Neuronal stem cell (in vitro differentiated cells): Measurements from ENCODE around the gene DDX1.

Source experiments
- DNase-seq: peaks from one replicate; pipeline ENCODE4 v3.0.0-alpha.2; 2013; ENCODE audit warnings: low spot score
- H2AFZ ChIP-seq: one replicate; pipeline ENCODE4 v1.6.1; 2013; ENCODE audit warnings: mild to moderate bottlenecking, low read length, inconsistent platforms
- H2AK5ac ChIP-seq: 2 replicates; pipeline ENCODE4 v1.6.1; 2013; ENCODE audit warnings: low read depth, mild to moderate bottlenecking, inconsistent platforms, low read length, moderate library complexity, mixed read lengths
- H2BK120ac ChIP-seq: 2 replicates; pipeline ENCODE4 v1.6.1; 2013; ENCODE audit warnings: low read depth, mild to moderate bottlenecking, inconsistent platforms, low read length, moderate library complexity, mixed read lengths
- H2BK12ac ChIP-seq: one replicate; pipeline ENCODE4 v1.6.1; 2013; ENCODE audit warnings: low read length, inconsistent platforms
- H2BK15ac ChIP-seq: 2 replicates; pipeline ENCODE4 v1.6.1; 2013; ENCODE audit warnings: mild to moderate bottlenecking, low read length, inconsistent platforms, mixed read lengths
- H2BK5ac ChIP-seq: one replicate; pipeline ENCODE4 v1.6.1; 2013; ENCODE audit warnings: inconsistent platforms, mild to moderate bottlenecking, low read length, moderate library complexity
- H3K14ac ChIP-seq: one replicate; pipeline ENCODE4 v1.6.1; 2013; ENCODE audit warnings: low read length, inconsistent platforms
- H3K18ac ChIP-seq: 2 replicates; pipeline ENCODE4 v1.6.1; 2013; ENCODE audit warnings: low read length, inconsistent platforms
- H3K23ac ChIP-seq: 2 replicates; pipeline ENCODE4 v1.6.1; 2013; ENCODE audit warnings: low read depth, mild to moderate bottlenecking, mixed read lengths, low read length, inconsistent platforms; ENCODE audit not compliant: poor library complexity
- H3K27ac ChIP-seq: replicated peaks from 3 replicates; pipeline ENCODE4 v1.5.1; 2013; ENCODE audit warnings: low read length, inconsistent platforms
- H3K27me3 ChIP-seq, 3 experiments: 2 replicates each; pipeline ENCODE4 v1.6.1; 2013; ENCODE audit warnings: low read length in 3 of 3, mild to moderate bottlenecking in 2 of 3, inconsistent platforms in 1 of 3, low read depth in 1 of 3, mixed read lengths in 1 of 3, moderate library complexity in 1 of 3; ENCODE audit not compliant: control insufficient read depth in 3 of 3, insufficient read depth in 3 of 3
- H3K36me3 ChIP-seq, 2 donors: replicated peaks in 1 of 2; 2 replicates each; pipeline ENCODE4 v1.6.1; 2013; ENCODE audit warnings: low read length in 2 of 2; ENCODE audit not compliant: control insufficient read depth in 2 of 2, insufficient read depth in 2 of 2
- H3K4ac ChIP-seq: 2 replicates; pipeline ENCODE4 v1.6.1; 2013; ENCODE audit warnings: inconsistent platforms, mild to moderate bottlenecking, low read length, moderate library complexity
- H3K4me1 ChIP-seq, 2 donors: 1 replicate in 1 of 2; 2 replicates in 1 of 2; pipeline ENCODE4 v1.6.1; 2013; ENCODE audit warnings: low read length in 2 of 2, low read depth in 1 of 2; ENCODE audit not compliant: control insufficient read depth in 2 of 2, insufficient read depth in 1 of 2
- H3K4me2 ChIP-seq: one replicate; pipeline ENCODE4 v1.6.1; 2013; ENCODE audit warnings: mild to moderate bottlenecking, low read length, inconsistent platforms; ENCODE audit not compliant: insufficient read depth, poor library complexity, severe bottlenecking
- H3K4me3 ChIP-seq, 2 donors: 2 replicates each; pipeline ENCODE4 v1.5.1; 2013; ENCODE audit warnings: low read length in 2 of 2, mild to moderate bottlenecking in 2 of 2, inconsistent platforms in 1 of 2, moderate library complexity in 1 of 2
- H3K79me1 ChIP-seq: one replicate; pipeline ENCODE4 v1.6.1; 2013; ENCODE audit warnings: low read depth, mild to moderate bottlenecking, inconsistent platforms, low read length, moderate library complexity
- H3K9ac ChIP-seq: one replicate; pipeline ENCODE4 v1.6.1; 2013; ENCODE audit warnings: mild to moderate bottlenecking, low read depth, low read length, inconsistent platforms; ENCODE audit not compliant: poor library complexity
- H3K9me3 ChIP-seq, 2 donors: replicated peaks in 1 of 2; 2 replicates each; pipeline versions ENCODE3 to v1.6.1; 2013; ENCODE audit warnings: low read length in 2 of 2, mild to moderate bottlenecking in 2 of 2, inconsistent platforms in 1 of 2, low read depth in 1 of 2, mixed read lengths in 1 of 2, moderate library complexity in 1 of 2; ENCODE audit not compliant: control insufficient read depth in 2 of 2, insufficient read depth in 1 of 2
- H4K8ac ChIP-seq: one replicate; pipeline ENCODE4 v1.6.1; 2013; ENCODE audit warnings: low read depth, mild to moderate bottlenecking, inconsistent platforms, low read length, moderate library complexity
- H4K91ac ChIP-seq: one replicate; pipeline ENCODE4 v1.6.1; 2013; ENCODE audit warnings: low read length, low read depth, mild to moderate bottlenecking, inconsistent platforms; ENCODE audit not compliant: poor library complexity
- WGBS, 2 donors: extraction: QIAGEN DNeasy Blood & Tissue Kit; methylation state at CpG; one replicate each; pipeline ENCODE4 v1.1.7; 2013; ENCODE audit warnings: missing lambda C conversion rate in 2 of 2, mixed read lengths in 1 of 2; ENCODE audit not compliant: insufficient read length in 2 of 2, insufficient replicate concordance in 1 of 2; ENCODE audit errors: extremely low coverage in 2 of 2; 5-methylcytosine and 5-hydroxymethylcytosine counted together

Gene DDX1

GRCh38 chr2:15544227-15544626 lies 47.4 kb upstream of the DDX1 start:
- Histone ChIP-seq H3K4ac (no peak overlapping the region), H2BK12ac (no peak overlapping the region), H3K4me1 (peaks cover 0 to 2% of the 10 kb centered on the region in 2 donors), H3K27ac (no peak overlapping the region), H2AFZ (no peak overlapping the region), H2BK15ac (no peak overlapping the region), H3K9me3 (peaks cover 0 to 5% of the 10 kb centered on the region in 2 donors), H4K91ac (no peak overlapping the region), H3K23ac (no peak overlapping the region), H3K27me3 (no peaks in the 10 kb centered on the region), H3K79me1 (no peaks in the 10 kb centered on the region), H3K18ac (no peak overlapping the region), H2BK120ac (no peak overlapping the region), H4K8ac (no peak overlapping the region), H2AK5ac (no peak overlapping the region), H3K4me2 (no peak overlapping the region), H2BK5ac (no peak overlapping the region), H3K14ac (no peak overlapping the region), H3K9ac (no peak overlapping the region), H3K36me3 (peaks cover 3 to 23% of the 10 kb centered on the region in 2 donors), H3K4me3 (no peak overlapping the region)
- DNase-seq: no peak
- WGBS, 2 donors: no CpG with 5 or more reads among the region's 2 CpGs

- Histone ChIP-seq H3K23ac (no peak overlapping the region), H2BK120ac (no peak overlapping the region), H2BK15ac (no peak overlapping the region), H4K91ac (no peak overlapping the region), H3K14ac (no peak overlapping the region), H2AK5ac (no peak overlapping the region), H3K27ac (no peak overlapping the region), H3K27me3 (no peaks in the 10 kb centered on the region), H3K4me1 (peaks cover 0 to 2% of the 10 kb centered on the region in 2 donors), H3K79me1 (no peaks in the 10 kb centered on the region), H3K4me2 (no peak overlapping the region), H3K9me3 (peaks cover 0 to 3% of the 10 kb centered on the region in 2 donors), H2BK5ac (no peak overlapping the region), H3K4ac (no peak overlapping the region), H3K36me3 (peaks cover 0 to 33% of the 10 kb centered on the region in 2 donors), H2AFZ (no peak overlapping the region), H3K4me3 (no peak overlapping the region), H3K18ac (no peak overlapping the region), H4K8ac (no peak overlapping the region), H2BK12ac (no peak overlapping the region), H3K9ac (no peak overlapping the region)
- DNase-seq: no peak
- WGBS, 2 donors: no CpG with 5 or more reads among the region's 11 CpGs
These were observed 45.2 kb upstream of the DDX1 start for GRCh38 chr2:15546297-15547098.

DNA sequence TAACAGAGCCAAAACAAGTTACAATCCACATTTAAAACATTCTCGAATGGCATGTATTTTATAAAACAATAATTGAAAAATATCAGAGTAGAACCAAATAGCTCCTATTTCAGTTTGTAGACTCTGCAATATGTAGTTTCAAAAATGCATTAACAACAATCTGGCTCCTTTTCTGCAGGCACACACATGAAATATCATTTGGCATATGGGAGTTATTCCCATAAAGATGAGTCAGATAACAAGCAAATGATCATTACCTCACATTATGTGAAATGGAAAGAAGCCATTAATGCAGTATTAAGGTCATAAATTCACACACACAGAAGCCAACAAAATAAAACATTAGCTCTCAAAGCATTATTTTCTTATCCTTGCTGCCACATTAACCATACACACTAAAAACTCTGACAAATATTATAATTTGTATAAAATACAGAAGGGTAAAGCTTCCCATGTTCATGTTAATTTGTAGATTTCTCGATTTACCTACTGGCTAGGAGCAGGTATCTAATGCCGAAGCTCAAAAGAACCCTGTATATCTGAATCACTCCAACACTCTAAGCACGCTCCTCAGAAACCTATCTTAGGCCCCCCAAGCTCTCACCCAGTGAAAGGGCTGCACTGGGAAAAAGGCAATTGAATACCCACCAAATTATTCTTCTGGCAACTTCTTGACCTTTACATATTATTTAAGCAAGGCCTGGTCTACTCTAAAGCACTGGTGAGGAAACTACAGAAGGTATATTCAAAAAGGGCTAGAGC lies 44.4 kb upstream of the DDX1 start:
- H4K91ac ChIP-seq: no peak overlapping the region
- no peak overlapping the region for H2BK120ac ChIP-seq
- DNase-seq: no peak
- no peak overlapping the region for H3K4ac ChIP-seq
- no peak overlapping the region for H3K27ac ChIP-seq
- H4K8ac ChIP-seq: no peak overlapping the region
- H2BK12ac ChIP-seq: no peak overlapping the region
- no peak overlapping the region for H3K14ac ChIP-seq
- H3K4me1 ChIP-seq: peaks cover 0 to 2% of the 10 kb centered on the region in 2 donors
- peaks cover 0 to 3% of the 10 kb centered on the region in 2 donors for H3K9me3 ChIP-seq
- no peak overlapping the region for H2AFZ ChIP-seq
- H3K27me3 ChIP-seq: no peaks in the 10 kb centered on the region
- H3K9ac ChIP-seq: no peak overlapping the region
- no peak overlapping the region for H2BK15ac ChIP-seq
- H3K4me2 ChIP-seq: no peak overlapping the region
- WGBS, 2 donors: no CpG with 5 or more reads among the region's 4 CpGs
- H2BK5ac ChIP-seq: no peak overlapping the region
- H3K36me3 ChIP-seq: peaks cover 0 to 40% of the 10 kb centered on the region in 2 donors
- no peak overlapping the region for H3K23ac ChIP-seq
- H2AK5ac ChIP-seq: no peak overlapping the region
- no peak overlapping the region for H3K4me3 ChIP-seq
- no peak overlapping the region for H3K18ac ChIP-seq
- no peaks in the 10 kb centered on the region for H3K79me1 ChIP-seq

GRCh38 chr2:15548974-15549373 lies 42.7 kb upstream of the DDX1 start:
- Histone ChIP-seq H2BK12ac (no peak overlapping the region), H2BK120ac (no peak overlapping the region), H3K23ac (no peak overlapping the region), H3K18ac (no peak overlapping the region), H4K91ac (no peak overlapping the region), H2AK5ac (no peak overlapping the region), H2AFZ (no peak overlapping the region), H2BK15ac (no peak overlapping the region), H3K79me1 (no peaks in the 10 kb centered on the region), H3K27ac (no peak overlapping the region), H3K4me3 (no peak overlapping the region), H3K9me3 (no peaks in the 10 kb centered on the region), H3K4me2 (no peak overlapping the region), H3K4me1 (no peaks in the 10 kb centered on the region), H3K14ac (no peak overlapping the region), H4K8ac (no peak overlapping the region), H3K9ac (no peak overlapping the region), H3K4ac (no peak overlapping the region), H3K36me3 (peaks cover 0 to 55% of the 10 kb centered on the region in 2 donors), H2BK5ac (no peak overlapping the region), H3K27me3 (no peaks in the 10 kb centered on the region)
- no peak for DNase-seq
- no CpG with 5 or more reads among the region's 2 CpGs for WGBS, 2 donors
